ENCODE data around the gene P2RY1. TPM values are rescaled to one million over a fixed set of nuclear protein-coding genes. Genes with fewer than 3 reads are reported as not detected.

Gene P2RY1
- total RNA-seq (ENCODE audit: low replicate concordance), result 0.08 and 0.35 TPM in 2 replicates

GRCh38 chr3:152834776-152835600 lies at the start of gene P2RY1:
P2RY1 (plus strand) TSS chr3:152835131; CDS start chr3:152835783, 652 bp downstream.

Data from smooth muscle cell of the coronary artery (primary cell).